ENCODE data around the gene ZNF496. TPM values are rescaled to one million over a fixed set of nuclear protein-coding genes. Genes with fewer than 3 reads are reported as not detected.

Gene ZNF496
- total RNA-seq, 1 donor from 2014 or later = 30.3 TPM

- peaks cover 26% of the 10 kb centered on the region for H3K4me1 ChIP-seq (ENCODE audit: insufficient read depth, low read length)
- Mint-ChIP-seq H3K27me3 (ENCODE audit: low read depth, unreplicated experiment) (no peaks in the 10 kb centered on the region), H3K4me1 (ENCODE audit: low read depth, unreplicated experiment) (peaks cover 52% of the 10 kb centered on the region), H3K36me3 (ENCODE audit: low read depth, unreplicated experiment) (peaks cover 13% of the 10 kb centered on the region), H3K27ac (ENCODE audit: unreplicated experiment) (no peak overlapping the region), H3K4me3 (ENCODE audit: unreplicated experiment) (no peak overlapping the region), H3K9me3 (ENCODE audit: unreplicated experiment) (no peaks in the 10 kb centered on the region)
- no peak overlapping the region for H3K4me3 ChIP-seq (ENCODE audit: insufficient read depth, low read depth, low read length)
- H2AFZ ChIP-seq (ENCODE audit: low read depth, low read length) = no peak overlapping the region
- H3K36me3 ChIP-seq (ENCODE audit: insufficient read depth, low read length) = peaks cover 8% of the 10 kb centered on the region
- no peak for DNase-seq (ENCODE audit: low read depth)
- no peak overlapping the region for H3K27ac ChIP-seq (ENCODE audit: low read depth, low read length)
- H3K9ac ChIP-seq (ENCODE audit: low read length) = no peak overlapping the region
- no peak overlapping the region for H3K4me2 ChIP-seq (ENCODE audit: low read length)
- no peaks in the 10 kb centered on the region for H3K79me2 ChIP-seq (ENCODE audit: insufficient read depth, low read length)
- H4K20me1 ChIP-seq (ENCODE audit: insufficient read depth, low read length) = no peaks in the 10 kb centered on the region
- TF ChIP-seq CTCF (IDR thresholded peaks at IDR 0.05; ENCODE audit: insufficient read depth, low read depth, low read length) = no peak
- TF ChIP-seq EZH2 (IDR thresholded peaks at IDR 0.05; ENCODE audit: insufficient read depth, low read length) = no peak
- H3K9me3 ChIP-seq (ENCODE audit: insufficient read depth, low read depth, low read length) = peaks cover 8% of the 10 kb centered on the region
- FAIRE-seq = no peak
- H3K27me3 ChIP-seq (ENCODE audit: insufficient read depth, low read length) = no peaks in the 10 kb centered on the region
These were observed 35.0 kb downstream of the ZNF496 start for GRCh38 chr1:247296599-247297180.

GRCh38 chr1:247295746-247296145 is 35.9 kb downstream of the ZNF496 start:
- Mint-ChIP-seq H3K36me3 (ENCODE audit: low read depth, unreplicated experiment) (peaks cover 10% of the 10 kb centered on the region), H3K4me3 (ENCODE audit: unreplicated experiment) (no peak overlapping the region), H3K27me3 (ENCODE audit: low read depth, unreplicated experiment) (no peaks in the 10 kb centered on the region), H3K27ac (ENCODE audit: unreplicated experiment) (no peak overlapping the region), H3K9me3 (ENCODE audit: unreplicated experiment) (peaks cover 1% of the 10 kb centered on the region), H3K4me1 (ENCODE audit: low read depth, unreplicated experiment) (peaks cover 52% of the 10 kb centered on the region)
- Histone ChIP-seq H3K9ac (ENCODE audit: low read length) (no peak overlapping the region), H3K36me3 (ENCODE audit: insufficient read depth, low read length) (peaks cover 5% of the 10 kb centered on the region), H3K79me2 (ENCODE audit: insufficient read depth, low read length) (no peaks in the 10 kb centered on the region), H3K27me3 (ENCODE audit: insufficient read depth, low read length) (no peaks in the 10 kb centered on the region), H4K20me1 (ENCODE audit: insufficient read depth, low read length) (no peaks in the 10 kb centered on the region), H3K4me2 (ENCODE audit: low read length) (no peak overlapping the region), H3K4me1 (ENCODE audit: insufficient read depth, low read length) (peaks cover 26% of the 10 kb centered on the region), H2AFZ (ENCODE audit: low read depth, low read length) (no peak overlapping the region), H3K27ac (ENCODE audit: low read depth, low read length) (peak overlapping the region; percentile 53), H3K4me3 (ENCODE audit: insufficient read depth, low read depth, low read length) (no peak overlapping the region), H3K9me3 (ENCODE audit: insufficient read depth, low read depth, low read length) (peaks cover 3% of the 10 kb centered on the region)
- TF ChIP-seq EZH2 (IDR thresholded peaks at IDR 0.05; ENCODE audit: insufficient read depth, low read length) (no peak), CTCF (IDR thresholded peaks at IDR 0.05; ENCODE audit: insufficient read depth, low read depth, low read length) (no peak)
- no peak for FAIRE-seq
- DNase-seq (ENCODE audit: low read depth) = peak; percentile 7

- no peaks in the 10 kb centered on the region for H3K79me2 ChIP-seq (ENCODE audit: insufficient read depth, low read length)
- H3K9me3 Mint-ChIP-seq (ENCODE audit: unreplicated experiment) = peaks cover 2% of the 10 kb centered on the region
- no peaks in the 10 kb centered on the region for H4K20me1 ChIP-seq (ENCODE audit: insufficient read depth, low read length)
- H3K36me3 Mint-ChIP-seq (ENCODE audit: low read depth, unreplicated experiment) = peaks cover 12% of the 10 kb centered on the region
- no peak overlapping the region for H2AFZ ChIP-seq (ENCODE audit: low read depth, low read length)
- H3K27me3 ChIP-seq (ENCODE audit: insufficient read depth, low read length) = no peaks in the 10 kb centered on the region
- peaks cover 52% of the 10 kb centered on the region for H3K4me1 Mint-ChIP-seq (ENCODE audit: low read depth, unreplicated experiment)
- peaks cover 5% of the 10 kb centered on the region for H3K36me3 ChIP-seq (ENCODE audit: insufficient read depth, low read length)
- no peak overlapping the region for H3K4me3 Mint-ChIP-seq (ENCODE audit: unreplicated experiment)
- H3K9ac ChIP-seq (ENCODE audit: low read length) = no peak overlapping the region
- no peak overlapping the region for H3K4me3 ChIP-seq (ENCODE audit: insufficient read depth, low read depth, low read length)
- H3K27ac ChIP-seq (ENCODE audit: low read depth, low read length) = peak overlapping the region; percentile 53
- no peaks in the 10 kb centered on the region for H3K9me3 ChIP-seq (ENCODE audit: insufficient read depth, low read depth, low read length)
- peak overlapping the region; percentile 73 for H3K27ac Mint-ChIP-seq (ENCODE audit: unreplicated experiment)
- FAIRE-seq (no peak), DNase-seq (ENCODE audit: low read depth) (peak; percentile 68)
- peak overlapping the region; percentile 73 for H3K4me2 ChIP-seq (ENCODE audit: low read length)
- H3K27me3 Mint-ChIP-seq (ENCODE audit: low read depth, unreplicated experiment) = no peaks in the 10 kb centered on the region
- TF ChIP-seq EZH2 (IDR thresholded peaks at IDR 0.05; ENCODE audit: insufficient read depth, low read length) (no peak), CTCF (IDR thresholded peaks at IDR 0.05; ENCODE audit: insufficient read depth, low read depth, low read length) (no peak)
- H3K4me1 ChIP-seq (ENCODE audit: insufficient read depth, low read length) = peaks cover 26% of the 10 kb centered on the region
These were observed 36.4 kb downstream of the ZNF496 start for GRCh38 chr1:247295274-247295684.
